Measurements from ENCODE around the gene AKAP4.

Gene AKAP4, protein sequence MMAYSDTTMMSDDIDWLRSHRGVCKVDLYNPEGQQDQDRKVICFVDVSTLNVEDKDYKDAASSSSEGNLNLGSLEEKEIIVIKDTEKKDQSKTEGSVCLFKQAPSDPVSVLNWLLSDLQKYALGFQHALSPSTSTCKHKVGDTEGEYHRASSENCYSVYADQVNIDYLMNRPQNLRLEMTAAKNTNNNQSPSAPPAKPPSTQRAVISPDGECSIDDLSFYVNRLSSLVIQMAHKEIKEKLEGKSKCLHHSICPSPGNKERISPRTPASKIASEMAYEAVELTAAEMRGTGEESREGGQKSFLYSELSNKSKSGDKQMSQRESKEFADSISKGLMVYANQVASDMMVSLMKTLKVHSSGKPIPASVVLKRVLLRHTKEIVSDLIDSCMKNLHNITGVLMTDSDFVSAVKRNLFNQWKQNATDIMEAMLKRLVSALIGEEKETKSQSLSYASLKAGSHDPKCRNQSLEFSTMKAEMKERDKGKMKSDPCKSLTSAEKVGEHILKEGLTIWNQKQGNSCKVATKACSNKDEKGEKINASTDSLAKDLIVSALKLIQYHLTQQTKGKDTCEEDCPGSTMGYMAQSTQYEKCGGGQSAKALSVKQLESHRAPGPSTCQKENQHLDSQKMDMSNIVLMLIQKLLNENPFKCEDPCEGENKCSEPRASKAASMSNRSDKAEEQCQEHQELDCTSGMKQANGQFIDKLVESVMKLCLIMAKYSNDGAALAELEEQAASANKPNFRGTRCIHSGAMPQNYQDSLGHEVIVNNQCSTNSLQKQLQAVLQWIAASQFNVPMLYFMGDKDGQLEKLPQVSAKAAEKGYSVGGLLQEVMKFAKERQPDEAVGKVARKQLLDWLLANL

DNA sequence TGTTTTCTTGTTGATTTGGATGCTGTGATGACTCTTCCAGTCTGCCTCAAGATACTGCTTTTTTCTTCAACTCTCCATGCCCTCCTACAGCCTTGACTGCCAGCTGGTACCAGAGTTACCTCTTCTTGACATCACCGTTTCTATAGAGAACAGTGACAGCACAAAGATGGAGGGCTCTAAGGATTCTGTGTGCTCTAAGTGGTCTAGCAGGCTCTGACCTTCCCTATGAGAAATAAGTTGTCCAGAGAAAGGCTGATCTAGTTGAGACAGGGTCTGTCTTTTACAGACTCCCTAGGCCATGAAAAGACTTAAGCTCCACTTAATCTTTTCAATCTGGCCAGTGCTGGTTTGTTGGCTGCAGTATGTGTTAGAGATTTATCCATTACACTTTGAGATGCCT lies at the start of gene AKAP4:
Gene AKAP4 (minus strand): TSS at position 101 of the 400 bp plus-strand sequence. CDS start 118 bp downstream, outside the sequence.
- DNase-seq = no peak

DNA sequence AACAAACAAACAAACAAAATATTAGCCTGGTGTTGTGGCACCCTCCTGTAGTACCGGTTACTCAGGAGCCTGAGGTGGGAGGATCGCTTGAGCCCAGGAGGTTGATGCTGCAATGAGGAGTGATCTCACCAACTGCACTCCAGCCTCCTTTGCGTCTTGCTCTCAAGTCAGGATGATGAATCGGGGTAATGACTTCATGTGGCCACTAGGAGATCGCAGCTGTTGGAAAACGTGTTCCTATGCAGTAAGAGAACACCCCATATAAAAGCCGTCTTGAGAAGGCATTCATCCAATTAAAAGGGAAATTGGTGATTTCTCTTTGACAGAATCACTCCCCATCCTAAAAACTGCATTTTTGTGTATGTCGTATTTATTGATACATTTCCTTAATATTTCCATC lies 10.7 kb upstream of the AKAP4 start:
- DNase-seq = no peak

DNA sequence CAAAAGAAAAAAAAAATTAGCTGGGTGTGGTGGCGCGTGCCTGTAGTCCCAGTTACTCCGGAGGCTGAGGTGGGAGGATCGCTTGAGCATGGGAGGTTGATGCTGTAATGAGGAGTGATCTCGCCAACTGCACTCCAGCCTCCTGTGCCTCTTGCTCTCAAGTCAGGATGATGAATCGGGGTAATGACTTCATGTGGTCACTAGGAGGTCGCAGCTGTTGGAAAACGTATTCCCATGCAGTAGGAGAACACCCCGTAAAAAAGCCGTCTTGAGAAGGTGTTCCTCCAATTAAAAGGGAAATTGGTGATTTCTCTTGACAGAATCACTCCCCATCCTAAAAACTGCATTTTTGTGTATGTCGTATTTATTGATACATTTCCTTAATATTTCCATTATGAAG lies 5.9 kb upstream of the AKAP4 start:
- DNase-seq = no peak

- peak; percentile 49 for DNase-seq
Observed at GRCh38 chrX:50204364-50204899, 3.6 kb upstream of the AKAP4 start, which contains the start of gene CCNB3. Gene CCNB3 (plus strand): TSS chrX:50204765. CDS start chrX:50285164, 80,399 bp downstream.

GRCh38 chrX:50202539-50202938 lies 1.7 kb upstream of the AKAP4 start:
- DNase-seq = no peak

- no peak for DNase-seq
Observed at GRCh38 chrX:50198348-50198747, 2.5 kb downstream of the AKAP4 start.

DNA sequence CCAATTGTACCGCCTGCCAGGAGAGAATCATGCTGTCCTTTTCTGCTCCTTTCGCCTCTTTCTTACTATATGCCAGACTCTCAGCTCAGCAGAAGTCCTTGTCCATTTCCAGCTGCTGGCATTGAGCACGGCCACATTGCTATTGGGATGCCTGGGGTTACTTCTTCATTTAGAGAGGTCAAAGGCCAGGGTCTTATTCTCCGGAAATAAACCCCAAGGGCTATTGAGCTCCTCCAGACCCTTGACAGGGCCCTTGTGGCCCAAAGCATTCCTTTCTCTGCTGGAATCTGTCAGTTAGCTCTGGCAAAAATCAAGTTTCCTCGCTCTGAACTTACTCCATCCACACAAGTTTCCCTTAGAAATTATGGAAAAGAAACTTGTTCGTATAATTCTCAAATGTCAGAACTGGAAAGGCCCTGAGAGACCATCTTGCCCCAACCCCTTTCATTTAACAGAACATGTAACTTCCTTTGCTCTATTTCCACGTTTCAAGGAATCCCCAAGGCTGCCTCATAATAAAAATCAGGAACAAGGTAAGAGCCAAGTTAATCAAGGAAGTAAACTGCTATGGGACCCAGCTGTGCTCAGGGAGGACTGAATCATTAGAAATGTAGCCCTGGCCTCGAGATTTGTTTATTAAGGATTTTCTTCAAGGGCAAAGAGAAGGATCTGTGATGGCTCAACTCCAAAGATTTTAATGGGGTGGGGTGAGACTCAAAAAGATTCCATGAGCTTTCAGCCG lies 11.8 kb downstream of the AKAP4 start:
- no peak for DNase-seq

DNA sequence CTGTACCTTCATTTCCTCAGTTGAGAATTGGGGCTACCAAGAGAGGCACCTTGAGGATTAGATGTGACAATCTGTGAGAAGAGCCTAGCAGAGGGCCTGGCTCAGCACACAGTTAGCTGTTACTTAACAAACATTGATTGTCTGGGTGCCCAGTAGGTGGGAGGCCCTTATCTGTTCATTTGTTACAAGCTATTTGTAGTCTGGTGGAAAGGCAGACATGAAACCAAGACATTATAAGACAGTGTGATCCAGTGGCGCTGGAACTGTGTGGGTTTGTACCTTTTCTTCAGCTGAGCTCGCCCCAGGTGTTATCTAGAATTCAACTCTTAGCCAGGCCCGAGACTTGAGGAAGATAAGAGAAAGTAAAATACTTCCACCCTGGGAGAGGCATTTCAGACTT lies 16.9 kb downstream of the AKAP4 start:
- no peak for DNase-seq

DNA sequence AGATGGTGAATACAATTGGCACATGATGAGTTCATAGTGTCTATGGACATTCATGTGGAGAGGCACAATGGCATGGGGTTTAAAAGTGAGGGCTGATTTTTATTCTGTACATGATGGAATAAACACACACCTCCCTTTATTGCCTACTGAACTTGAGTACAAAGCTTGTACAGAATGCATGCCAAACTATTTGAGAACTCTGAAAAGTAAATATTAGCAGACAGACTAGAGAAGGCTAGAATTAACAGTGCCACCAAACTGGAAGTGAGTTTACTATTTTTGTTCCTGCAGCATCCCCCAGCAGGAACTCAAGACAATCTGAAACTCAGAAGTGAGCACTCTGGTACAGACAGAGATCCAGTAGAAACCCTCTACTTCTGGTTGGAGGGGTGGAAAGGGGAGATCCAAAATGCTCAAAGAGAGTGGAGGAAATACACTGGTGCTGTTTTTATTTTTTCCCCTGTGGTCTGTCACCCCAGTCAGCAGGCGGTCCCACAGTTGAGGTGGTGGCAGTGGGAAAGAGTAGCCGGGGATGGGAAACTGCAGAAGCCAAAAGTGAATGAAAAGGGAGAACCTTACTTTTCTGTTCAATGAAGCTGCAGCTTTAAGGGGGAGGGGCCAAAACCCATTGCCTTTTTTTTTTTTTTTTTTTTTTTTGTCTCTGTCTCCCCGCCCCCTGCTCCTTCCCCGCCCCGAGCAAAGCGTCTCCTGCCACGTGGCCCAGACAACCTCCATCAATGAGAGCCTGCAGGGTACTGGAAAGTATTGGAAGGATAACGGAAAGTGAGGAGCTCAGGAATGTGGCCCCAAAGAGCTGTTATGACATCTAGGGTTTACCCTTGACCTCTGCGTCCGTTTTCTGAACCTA lies 20.5 kb downstream of the AKAP4 start:
- DNase-seq = no peak

DNA sequence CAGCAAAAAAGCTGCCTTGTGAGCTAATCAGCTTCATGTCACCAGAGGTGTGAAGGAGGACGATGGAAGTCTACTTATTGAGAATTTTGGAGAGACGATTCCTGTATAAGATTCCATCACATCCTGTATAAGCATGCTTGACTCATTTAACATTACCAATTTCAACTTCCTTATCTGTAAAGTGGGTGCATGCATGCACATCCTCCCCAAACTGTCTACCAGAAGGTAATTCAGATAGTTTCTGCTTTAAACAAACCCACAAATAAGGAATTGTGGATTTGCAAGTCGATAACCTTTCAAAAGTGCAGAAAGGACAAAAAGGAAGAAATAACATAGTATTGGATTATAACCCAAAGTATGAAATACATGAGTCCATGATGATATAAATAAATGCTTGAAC lies 31.1 kb downstream of the AKAP4 start:
- no peak for DNase-seq

GRCh38 chrX:50168241-50168687 lies 32.5 kb downstream of the AKAP4 start:
- no peak for DNase-seq

GRCh38 chrX:50167366-50167765 lies 33.4 kb downstream of the AKAP4 start:
- no peak for DNase-seq

- DNase-seq = no peak
Observed at GRCh38 chrX:50165727-50166126, 35.1 kb downstream of the AKAP4 start.

DNA sequence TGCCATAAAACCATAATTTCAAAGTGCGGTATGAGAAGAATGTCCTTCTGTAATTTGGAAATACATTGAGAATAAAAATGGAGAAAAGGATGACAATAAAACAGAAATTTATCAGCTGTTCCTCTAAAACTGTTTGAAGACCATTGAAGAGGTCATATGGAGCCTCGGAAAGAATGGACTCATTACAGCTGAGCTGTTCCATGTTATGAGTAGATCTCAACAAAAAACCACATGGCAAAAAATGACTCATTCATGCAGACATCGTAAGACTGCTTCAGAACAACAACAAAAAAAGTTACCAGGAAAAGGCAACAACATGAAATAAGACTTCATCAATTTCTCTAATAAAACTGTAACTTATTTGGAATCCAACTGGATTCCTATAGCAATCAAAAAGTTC lies 39.7 kb downstream of the AKAP4 start:
- no peak for DNase-seq

GRCh38 chrX:50158593-50158992 lies 42.2 kb downstream of the AKAP4 start:
- no peak for DNase-seq

- no peak for DNase-seq
Observed at GRCh38 chrX:50157545-50158135, 43.2 kb downstream of the AKAP4 start.

DNA sequence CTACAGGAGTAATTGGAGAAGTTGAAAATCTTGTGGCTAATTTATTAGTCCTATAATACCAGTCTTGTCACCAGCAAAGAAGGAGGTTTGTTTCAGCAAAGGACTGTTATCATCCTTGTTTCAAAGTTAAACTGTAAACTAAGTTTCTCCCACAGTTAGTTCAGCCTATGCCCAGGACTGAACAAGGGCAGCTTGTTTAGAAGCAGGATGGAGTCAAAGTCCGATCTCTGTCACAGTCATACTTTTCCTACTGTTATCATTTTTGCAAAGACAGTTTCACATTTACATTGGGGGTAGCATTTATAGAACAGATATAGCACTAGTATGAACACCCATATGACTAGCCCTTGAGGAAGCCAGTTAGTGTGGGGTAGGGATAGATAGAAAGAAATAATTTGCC lies 46.4 kb downstream of the AKAP4 start:
- no peak for DNase-seq

DNA sequence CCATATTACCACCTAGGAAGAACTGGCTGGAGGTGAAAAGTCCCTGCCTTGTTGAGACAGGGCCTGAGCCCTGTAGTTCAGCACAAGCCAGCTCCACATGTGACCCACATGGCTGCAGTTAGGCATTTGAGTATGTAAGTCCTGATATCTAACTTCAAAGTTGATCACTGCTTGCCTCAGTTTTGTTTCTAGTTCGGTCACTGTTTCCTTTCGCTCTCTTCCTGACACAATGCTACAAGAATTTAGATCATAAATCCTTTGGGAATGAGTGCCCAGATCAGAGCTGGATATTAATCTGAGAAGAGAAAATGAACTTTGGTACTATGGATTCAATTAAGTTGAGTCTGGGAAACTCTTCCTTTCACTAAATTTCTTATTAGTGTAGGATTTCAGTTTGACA lies 48.4 kb downstream of the AKAP4 start:
- DNase-seq = no peak

DNA sequence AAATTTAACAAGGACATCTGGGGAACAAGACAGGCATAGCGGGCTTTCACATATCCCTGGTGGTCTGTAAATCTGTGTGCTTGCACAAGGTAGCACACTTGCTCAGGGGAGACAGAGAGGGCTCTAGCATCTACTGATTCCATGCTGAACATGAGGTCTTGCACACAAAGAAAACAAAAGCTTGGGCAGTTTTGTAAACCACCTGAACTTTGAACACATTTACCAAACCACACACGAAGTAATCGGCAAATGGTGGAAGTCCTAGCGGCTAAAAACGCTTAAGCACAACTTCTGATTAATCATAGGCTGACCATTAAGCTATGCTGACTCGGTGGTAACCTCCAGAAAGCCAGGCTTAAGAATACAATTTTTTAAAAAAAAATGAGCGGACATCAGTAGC lies 52.8 kb downstream of the AKAP4 start:
- no peak for DNase-seq

Measured in NCI-H1092 (cell line).